Measurements from ENCODE around the gene ARHGEF6. TPM values are rescaled to one million over a fixed set of nuclear protein-coding genes. Genes with fewer than 3 reads are reported as not detected.
A peak's percentile ranks its signal among the peaks of the same experiment; 100 is the strongest.

The ARHGEF6 gene
- total RNA-seq, 6 experiments from 2014 or later: 2.8 to 6.1 (median 3.5) TPM

DNA sequence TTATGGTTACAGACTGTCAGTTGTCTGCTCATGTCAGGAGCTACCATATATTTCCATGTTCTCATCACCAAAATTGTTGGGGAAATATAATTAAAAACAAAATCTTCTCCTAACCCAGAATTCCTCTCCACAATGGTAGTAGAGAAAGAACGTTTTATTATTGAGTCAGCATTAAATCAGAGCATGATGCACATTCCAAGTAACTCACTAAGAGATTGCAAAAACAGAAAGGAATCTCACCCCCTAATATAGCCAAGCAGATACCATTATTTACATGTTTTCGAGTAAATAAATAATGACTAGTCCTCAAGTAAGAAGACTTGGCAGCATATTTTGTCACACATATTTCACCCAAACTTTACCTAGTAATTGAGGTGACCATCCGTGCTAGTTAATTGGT lies 36.2 kb upstream of the ARHGEF6 start:
- Histone ChIP-seq H3K27ac (no peak overlapping the region), H3K36me3 (no peaks in the 10 kb centered on the region), H3K27me3 (no peaks in the 10 kb centered on the region), H3K4me3 (no peak overlapping the region), H3K9me3 (no peaks in the 10 kb centered on the region), H3K4me1 (no peaks in the 10 kb centered on the region)
- DNase-seq (no peak), ATAC-seq (no peak)
- TF ChIP-seq, protein P1, sequence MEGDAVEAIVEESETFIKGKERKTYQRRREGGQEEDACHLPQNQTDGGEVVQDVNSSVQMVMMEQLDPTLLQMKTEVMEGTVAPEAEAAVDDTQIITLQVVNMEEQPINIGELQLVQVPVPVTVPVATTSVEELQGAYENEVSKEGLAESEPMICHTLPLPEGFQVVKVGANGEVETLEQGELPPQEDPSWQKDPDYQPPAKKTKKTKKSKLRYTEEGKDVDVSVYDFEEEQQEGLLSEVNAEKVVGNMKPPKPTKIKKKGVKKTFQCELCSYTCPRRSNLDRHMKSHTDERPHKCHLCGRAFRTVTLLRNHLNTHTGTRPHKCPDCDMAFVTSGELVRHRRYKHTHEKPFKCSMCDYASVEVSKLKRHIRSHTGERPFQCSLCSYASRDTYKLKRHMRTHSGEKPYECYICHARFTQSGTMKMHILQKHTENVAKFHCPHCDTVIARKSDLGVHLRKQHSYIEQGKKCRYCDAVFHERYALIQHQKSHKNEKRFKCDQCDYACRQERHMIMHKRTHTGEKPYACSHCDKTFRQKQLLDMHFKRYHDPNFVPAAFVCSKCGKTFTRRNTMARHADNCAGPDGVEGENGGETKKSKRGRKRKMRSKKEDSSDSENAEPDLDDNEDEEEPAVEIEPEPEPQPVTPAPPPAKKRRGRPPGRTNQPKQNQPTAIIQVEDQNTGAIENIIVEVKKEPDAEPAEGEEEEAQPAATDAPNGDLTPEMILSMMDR (IDR thresholded peaks at IDR 0.05): no peak
- no peak for TF ChIP-seq POLR2A (IDR thresholded peaks at IDR 0.05)
- intact Hi-C loops (cut with DNase I): no loop called here
- WGBS (ENCODE audit: insufficient coverage, low coverage, low lambda C conversion rate, missing lambda C conversion rate): 52% methylated on average over 3 of the region's 3 CpGs

DNA sequence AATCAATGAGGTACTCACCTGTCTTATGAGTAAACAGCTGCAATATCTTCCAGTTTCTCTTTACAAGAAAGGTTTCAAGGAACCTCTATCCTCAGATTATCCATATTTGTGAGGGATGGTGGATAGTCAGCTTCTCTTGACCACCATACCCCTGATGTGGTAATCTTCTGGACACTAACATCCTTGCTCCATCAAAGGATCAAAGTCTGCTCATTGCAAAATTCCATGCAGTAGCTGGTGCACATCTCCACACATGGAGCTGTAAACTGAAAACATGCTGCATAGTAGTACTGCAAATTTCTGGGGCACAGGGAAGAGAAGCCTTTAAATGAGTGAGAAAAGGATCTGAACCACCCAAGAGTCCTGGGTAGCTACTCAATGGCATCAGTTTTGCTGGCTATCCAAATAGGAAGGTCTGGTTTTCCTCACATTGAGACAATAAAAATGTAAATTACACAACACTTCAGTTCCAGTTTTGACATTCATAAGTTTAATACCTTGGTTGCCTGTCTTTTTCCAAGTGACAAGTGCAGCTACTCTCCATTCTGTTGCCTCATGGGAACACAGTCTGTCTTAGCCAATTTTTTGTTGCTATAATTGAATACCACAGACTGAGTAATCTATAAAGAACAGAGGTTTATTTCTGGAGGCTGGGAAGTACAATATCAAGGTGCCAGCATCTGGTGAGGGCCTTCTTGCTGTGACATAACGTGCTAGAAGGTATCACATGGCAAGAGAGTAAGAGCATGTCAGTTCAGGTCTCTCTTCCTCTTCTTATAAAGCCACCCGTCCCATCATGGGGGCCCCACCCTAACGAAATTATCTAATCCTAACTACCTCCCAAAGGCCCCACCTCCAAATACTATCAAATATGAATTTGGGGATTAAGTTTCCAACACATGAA lies 34.4 kb upstream of the ARHGEF6 start:
- DNase-seq (peak in 1 of 3 donors; percentile 47), ATAC-seq (peak; percentile 88 to 96 (median 94))
- intact Hi-C loops (cut with DNase I): no loop called here
- Histone ChIP-seq H3K27ac (no peak overlapping the region), H3K4me1 (no peaks in the 10 kb centered on the region), H3K9me3 (no peaks in the 10 kb centered on the region), H3K36me3 (no peaks in the 10 kb centered on the region), H3K4me3 (no peak overlapping the region), H3K27me3 (no peaks in the 10 kb centered on the region)
- TF ChIP-seq, protein P1 (IDR thresholded peaks at IDR 0.05): no peak
- no peak for TF ChIP-seq POLR2A (IDR thresholded peaks at IDR 0.05)
- WGBS (ENCODE audit: insufficient coverage, low coverage, low lambda C conversion rate, missing lambda C conversion rate): 55% methylated on average over 2 of the region's 3 CpGs

DNA sequence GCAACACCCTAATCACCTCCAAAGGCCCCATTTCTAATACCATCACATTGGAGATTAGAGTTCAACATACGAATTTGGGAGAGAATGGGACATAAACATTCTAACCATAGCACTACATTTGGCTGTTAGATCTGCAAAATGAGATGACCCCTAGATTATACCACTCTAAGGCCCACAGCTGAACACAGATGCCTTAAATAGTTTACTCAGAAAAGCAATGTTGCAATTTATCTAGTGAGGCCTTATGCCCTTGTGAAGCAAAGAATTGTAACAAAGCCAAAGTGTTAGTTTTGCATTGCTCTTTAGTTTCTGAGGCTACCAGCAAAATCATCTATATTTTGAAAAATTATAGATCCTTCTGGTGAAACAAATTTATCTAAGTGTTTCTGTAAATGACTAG lies 31.6 kb upstream of the ARHGEF6 start:
- Histone ChIP-seq H3K9me3 (no peaks in the 10 kb centered on the region), H3K4me1 (no peaks in the 10 kb centered on the region), H3K36me3 (no peaks in the 10 kb centered on the region), H3K4me3 (no peak overlapping the region), H3K27me3 (no peaks in the 10 kb centered on the region), H3K27ac (no peak overlapping the region)
- whole genome bisulfite sequencing (ENCODE audit: insufficient coverage, low coverage, low lambda C conversion rate, missing lambda C conversion rate): 25% methylated on average over 1 of the region's 1 CpG
- intact Hi-C loops (cut with DNase I): no loop called here
- no peak for ATAC-seq
- no peak for DNase-seq
- TF ChIP-seq POLR2A (IDR thresholded peaks at IDR 0.05): no peak
- TF ChIP-seq, protein P1 (IDR thresholded peaks at IDR 0.05): no peak

- intact Hi-C loops (cut with DNase I): no loop called here
- Histone ChIP-seq H3K27ac (no peak overlapping the region), H3K27me3 (no peaks in the 10 kb centered on the region), H3K4me3 (no peak overlapping the region), H3K9me3 (no peaks in the 10 kb centered on the region), H3K4me1 (no peaks in the 10 kb centered on the region), H3K36me3 (no peaks in the 10 kb centered on the region)
- no peak for DNase-seq
- TF ChIP-seq, protein P1 (IDR thresholded peaks at IDR 0.05): no peak
- TF ChIP-seq POLR2A (IDR thresholded peaks at IDR 0.05): no peak
- no peak for ATAC-seq
- WGBS (ENCODE audit: insufficient coverage, low coverage, low lambda C conversion rate, missing lambda C conversion rate): 57% methylated on average over 3 of the region's 3 CpGs
Observed at GRCh38 chrX:136810493-136810892, 29.8 kb upstream of the ARHGEF6 start.

Data from right lobe of liver (tissue), 6 donors.